H9 (cell line): Measurements from ENCODE around the gene FGF12. TPM values are rescaled to one million over a fixed set of nuclear protein-coding genes. Genes with fewer than 3 reads are reported as not detected.

Source experiments
- DNase-seq: peaks from one replicate; pipeline ENCODE4 v3.0.0-alpha.2; 2017
- H2AFZ ChIP-seq: one replicate; pipeline ENCODE4 v1.6.1; 2013; ENCODE audit warnings: mild to moderate bottlenecking, low read length, control low read depth, moderate library complexity
- H2AK5ac ChIP-seq: 2 replicates; pipeline ENCODE4 v1.6.1; 2013; ENCODE audit warnings: low read length, control low read depth, mixed read lengths; ENCODE audit not compliant: insufficient read length
- H2BK120ac ChIP-seq: one replicate; pipeline ENCODE4 v1.6.1; 2013; ENCODE audit warnings: low read depth, mild to moderate bottlenecking, low read length, control low read depth, inconsistent platforms; ENCODE audit not compliant: poor library complexity, severe bottlenecking
- H2BK12ac ChIP-seq: 2 replicates; pipeline ENCODE4 v1.6.1; 2013; ENCODE audit warnings: low read length, control low read depth, mixed read lengths, low read depth; ENCODE audit not compliant: insufficient read length
- H2BK15ac ChIP-seq: 2 replicates; pipeline ENCODE4 v1.6.1; 2013; ENCODE audit warnings: low read depth, low read length, control low read depth
- H2BK20ac ChIP-seq: one replicate; pipeline ENCODE4 v1.6.1; 2013; ENCODE audit warnings: low read depth, mild to moderate bottlenecking, low read length, control low read depth, inconsistent platforms; ENCODE audit not compliant: poor library complexity, severe bottlenecking
- H2BK5ac ChIP-seq: 2 replicates; pipeline ENCODE4 v1.6.1; 2013; ENCODE audit warnings: low read length, control low read depth, mixed read lengths; ENCODE audit not compliant: insufficient read length
- H3K14ac ChIP-seq: 2 replicates; pipeline ENCODE4 v1.6.1; 2013; ENCODE audit warnings: low read length, control low read depth; ENCODE audit not compliant: insufficient read depth
- H3K18ac ChIP-seq: 2 replicates; pipeline ENCODE4 v1.6.1; 2013; ENCODE audit warnings: low read depth, mild to moderate bottlenecking, mixed read lengths, low read length, control low read depth; ENCODE audit not compliant: insufficient read length
- H3K23ac ChIP-seq: 2 replicates; pipeline ENCODE4 v1.6.1; 2013; ENCODE audit warnings: low read length, control low read depth, mixed read lengths, low read depth; ENCODE audit not compliant: insufficient read length
- H3K23me2 ChIP-seq: 2 replicates; pipeline ENCODE4 v1.6.1; 2013; ENCODE audit warnings: low read depth, mild to moderate bottlenecking, mixed read lengths, low read length, control low read depth; ENCODE audit not compliant: insufficient read length, poor library complexity, severe bottlenecking
- H3K27ac ChIP-seq: 2 replicates; pipeline ENCODE4 v1.5.1; 2013; ENCODE audit warnings: low read length, control low read depth, mixed read lengths, low read depth; ENCODE audit not compliant: insufficient read length
- H3K27me3 ChIP-seq: 2 replicates; pipeline ENCODE4 v1.6.1; 2013; ENCODE audit warnings: low read length, control low read depth, inconsistent platforms; ENCODE audit not compliant: insufficient read depth
- H3K4ac ChIP-seq: 2 replicates; pipeline ENCODE4 v1.6.1; 2013; ENCODE audit warnings: low read depth, mild to moderate bottlenecking, control low read depth, inconsistent platforms, low read length, moderate library complexity
- H3K4me1 ChIP-seq: 2 replicates; pipeline ENCODE4 v1.6.1; 2013; ENCODE audit warnings: low read length, control low read depth, inconsistent platforms; ENCODE audit not compliant: insufficient read depth
- H3K4me2 ChIP-seq: 2 replicates; pipeline ENCODE4 v1.6.1; 2013; ENCODE audit warnings: low read length, control low read depth, mixed read lengths; ENCODE audit not compliant: insufficient read length, insufficient read depth
- H3K56ac ChIP-seq: 2 replicates; pipeline ENCODE4 v1.6.1; 2013; ENCODE audit warnings: low read depth, mild to moderate bottlenecking, mixed read lengths, low read length, control low read depth; ENCODE audit not compliant: insufficient read length
- H3K79me1 ChIP-seq: 2 replicates; pipeline ENCODE4 v1.6.1; 2013; ENCODE audit warnings: low read depth, mild to moderate bottlenecking, moderate library complexity, low read length, control low read depth, inconsistent platforms; ENCODE audit not compliant: insufficient read depth, poor library complexity, severe bottlenecking
- H3K79me2 ChIP-seq: 2 replicates; pipeline ENCODE4 v1.6.1; 2013; ENCODE audit warnings: low read length, control low read depth, inconsistent platforms; ENCODE audit not compliant: insufficient read depth
- H3K9ac ChIP-seq: 2 replicates; pipeline ENCODE4 v1.6.1; 2013; ENCODE audit warnings: low read length, control low read depth, mixed read lengths; ENCODE audit not compliant: insufficient read length; ENCODE audit errors: extremely low read depth
- H3K9me3 ChIP-seq: one replicate; pipeline ENCODE4 v1.6.1; 2013; ENCODE audit warnings: low read depth, low read length, inconsistent platforms; ENCODE audit not compliant: control insufficient read depth
- H3T11ph ChIP-seq: one replicate; pipeline ENCODE4 v1.6.1; 2013; ENCODE audit warnings: mild to moderate bottlenecking, low read length, control low read depth, inconsistent platforms
- H4K20me1 ChIP-seq: one replicate; pipeline ENCODE4 v1.6.1; 2013; ENCODE audit not compliant: control insufficient read depth, insufficient read length, insufficient read depth
- H4K5ac ChIP-seq: 2 replicates; pipeline ENCODE4 v1.6.1; 2013; ENCODE audit warnings: low read depth, mild to moderate bottlenecking, mixed read lengths, low read length, control low read depth; ENCODE audit not compliant: insufficient read length
- H4K8ac ChIP-seq: replicated peaks from 2 replicates; pipeline ENCODE4 v1.6.1; 2013; ENCODE audit warnings: low read length, control low read depth, mixed read lengths, low read depth; ENCODE audit not compliant: insufficient read length
- H4K91ac ChIP-seq: 2 replicates; pipeline ENCODE4 v1.6.1; 2013; ENCODE audit warnings: low read depth, mild to moderate bottlenecking, moderate library complexity, mixed read lengths, low read length, control low read depth; ENCODE audit not compliant: insufficient read length
- H3K27ac Mint-ChIP-seq, 3 experiments: 2 replicates in 2 of 3; 3 replicates in 1 of 3; pipeline ENCODE4 v1.8.0; 2020 to 2021; ENCODE audit warnings: mixed read lengths in 3 of 3, mild to moderate bottlenecking in 1 of 3, moderate library complexity in 1 of 3
- H3K27me3 Mint-ChIP-seq: 2 replicates; pipeline ENCODE4 v1.8.0; 2021; ENCODE audit warnings: low read depth, mild to moderate bottlenecking, moderate library complexity, mixed read lengths
- H3K36me3 Mint-ChIP-seq, 3 experiments: 2 replicates in 2 of 3; 3 replicates in 1 of 3; pipeline ENCODE4 v1.8.0; 2020 to 2021; ENCODE audit warnings: low read depth in 3 of 3, mixed read lengths in 3 of 3; ENCODE audit not compliant: insufficient read depth in 1 of 3
- H3K4me1 Mint-ChIP-seq, 2 experiments: 2 replicates each; pipeline ENCODE4 v1.8.0; 2020; ENCODE audit warnings: mixed read lengths in 2 of 2
- H3K4me3 Mint-ChIP-seq, 2 experiments: 2 replicates in 1 of 2; 3 replicates in 1 of 2; pipeline ENCODE4 v1.8.0; 2020 to 2021; ENCODE audit warnings: mild to moderate bottlenecking in 2 of 2, mixed read lengths in 2 of 2, moderate library complexity in 1 of 2
- H3K9me3 Mint-ChIP-seq, 2 experiments: 2 replicates in 1 of 2; 3 replicates in 1 of 2; pipeline ENCODE4 v1.8.0; 2020; ENCODE audit warnings: mild to moderate bottlenecking in 2 of 2, mixed read lengths in 2 of 2, moderate library complexity in 1 of 2
- WGBS: extraction: QIAGEN DNeasy Blood & Tissue Kit; methylation state at CpG from one replicate; pipeline ENCODE4 v1.1.7; 2013; ENCODE audit warnings: missing lambda C conversion rate, low lambda C conversion rate, mixed read lengths; ENCODE audit not compliant: insufficient read length; ENCODE audit errors: extremely low coverage; 5-methylcytosine and 5-hydroxymethylcytosine counted together
- total RNA-seq: library from RNA; stranded (reverse); gene quantifications from 2 replicates; pipeline ENCODE4 v1.2.1, GENCODE V29; 2021
- TF ChIP-seq, protein P1 (sequence below): fragments of 200-600 bp; sonication (generic); conservative IDR thresholded peaks from 3 replicates; pipeline ENCODE4 v1.8.0; 2021; ENCODE audit warnings: antibody characterized with exemption, mild to moderate bottlenecking

The FGF12 gene
- total RNA-seq, 1 experiment from 2014 or later = 5.6 TPM

DNA sequence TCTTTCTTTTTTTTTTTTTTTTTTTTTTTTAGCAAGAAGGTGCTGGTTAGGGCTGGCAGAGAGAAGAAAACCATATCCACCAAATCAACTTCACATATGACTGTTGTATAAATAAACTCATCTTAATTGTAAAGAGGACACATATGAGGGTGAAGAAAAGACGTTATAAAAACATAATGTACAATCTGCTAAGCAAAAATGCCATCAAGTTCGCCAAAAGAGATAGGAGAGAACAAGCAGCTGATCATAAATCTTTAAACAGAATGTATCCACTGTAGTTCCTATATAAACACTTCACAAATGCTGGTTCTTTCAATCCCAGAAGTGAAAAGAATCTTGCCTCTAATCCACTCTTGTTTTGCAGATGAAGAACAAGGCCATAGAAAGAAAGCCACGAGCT, 9.2 kb downstream of the FGF12 start:
- Histone ChIP-seq H3K4me1 (peaks cover 2% of the 10 kb centered on the region; the same call in 1 of the 2 replicates), H3K23ac (no peak overlapping the region), H3K56ac (no peak overlapping the region), H2BK5ac (no peak overlapping the region), H2BK20ac (no peak overlapping the region), H4K5ac (no peak overlapping the region), H3K23me2 (no peaks in the 10 kb centered on the region), H4K20me1 (no peaks in the 10 kb centered on the region), H3K14ac (no peak overlapping the region), H4K8ac (no peak overlapping the region), H4K91ac (no peak overlapping the region), H3K9ac (no peak overlapping the region), H3K27ac (no peak overlapping the region), H3K4me2 (no peak overlapping the region), H3T11ph (no peak overlapping the region), H3K18ac (no peak overlapping the region), H3K27me3 (no peaks in the 10 kb centered on the region), H3K79me2 (no peaks in the 10 kb centered on the region), H3K4ac (no peak overlapping the region), H2AK5ac (no peak overlapping the region), H3K9me3 (no peaks in the 10 kb centered on the region), H2BK12ac (no peak overlapping the region), H3K79me1 (no peaks in the 10 kb centered on the region), H2BK120ac (no peak overlapping the region), H2AFZ (no peak overlapping the region), H2BK15ac (no peak overlapping the region)
- no peak overlapping the region for H3K4me3 Mint-ChIP-seq
- TF ChIP-seq, protein P1, sequence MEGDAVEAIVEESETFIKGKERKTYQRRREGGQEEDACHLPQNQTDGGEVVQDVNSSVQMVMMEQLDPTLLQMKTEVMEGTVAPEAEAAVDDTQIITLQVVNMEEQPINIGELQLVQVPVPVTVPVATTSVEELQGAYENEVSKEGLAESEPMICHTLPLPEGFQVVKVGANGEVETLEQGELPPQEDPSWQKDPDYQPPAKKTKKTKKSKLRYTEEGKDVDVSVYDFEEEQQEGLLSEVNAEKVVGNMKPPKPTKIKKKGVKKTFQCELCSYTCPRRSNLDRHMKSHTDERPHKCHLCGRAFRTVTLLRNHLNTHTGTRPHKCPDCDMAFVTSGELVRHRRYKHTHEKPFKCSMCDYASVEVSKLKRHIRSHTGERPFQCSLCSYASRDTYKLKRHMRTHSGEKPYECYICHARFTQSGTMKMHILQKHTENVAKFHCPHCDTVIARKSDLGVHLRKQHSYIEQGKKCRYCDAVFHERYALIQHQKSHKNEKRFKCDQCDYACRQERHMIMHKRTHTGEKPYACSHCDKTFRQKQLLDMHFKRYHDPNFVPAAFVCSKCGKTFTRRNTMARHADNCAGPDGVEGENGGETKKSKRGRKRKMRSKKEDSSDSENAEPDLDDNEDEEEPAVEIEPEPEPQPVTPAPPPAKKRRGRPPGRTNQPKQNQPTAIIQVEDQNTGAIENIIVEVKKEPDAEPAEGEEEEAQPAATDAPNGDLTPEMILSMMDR = no peak
- no peaks in the 10 kb centered on the region for H3K36me3 Mint-ChIP-seq
- peaks cover 31 to 32% of the 10 kb centered on the region in 2 experiments for H3K4me1 Mint-ChIP-seq
- no peaks in the 10 kb centered on the region for H3K9me3 Mint-ChIP-seq
- WGBS = no CpG with 5 or more reads among the region's 3 CpGs
- H3K27me3 Mint-ChIP-seq = no peaks in the 10 kb centered on the region
- no peak overlapping the region for H3K27ac Mint-ChIP-seq
- no peak for DNase-seq
